GM19467 (cell line): ENCODE data around the gene GPR87.

Experiments
- ATAC-seq: cut with Tn5 transposase; IDR thresholded peaks from one replicate; pipeline ENCODE4 v1.9.1; 2021; ENCODE audit warnings: mild to moderate bottlenecking, moderate library complexity; ENCODE audit not compliant: unreplicated experiment

Gene GPR87

DNA sequence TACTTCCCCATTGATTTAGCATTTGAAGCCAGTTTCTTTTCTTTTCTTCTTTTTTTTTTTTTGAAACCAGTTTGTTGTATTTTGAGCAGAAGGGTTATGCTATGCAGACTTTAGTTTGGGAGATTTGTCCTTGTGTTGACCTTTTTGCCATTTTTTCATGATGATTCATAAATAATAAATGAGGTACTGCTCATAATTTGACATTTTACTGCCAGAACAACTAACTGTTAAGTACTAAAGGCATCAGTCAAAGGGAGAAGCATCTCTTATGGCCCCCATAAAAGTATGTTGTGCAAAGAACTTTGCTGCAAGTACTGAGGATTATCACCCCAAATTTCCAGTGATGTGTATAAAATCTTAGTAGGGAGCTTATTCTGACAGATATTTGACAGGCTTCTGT, 1.7 kb upstream of the GPR87 start:
- ATAC-seq: no peak

- no peak for ATAC-seq
These were observed 774 bp downstream of the GPR87 start for GRCh38 chr3:151315846-151316245.

GRCh38 chr3:151315136-151315535, 1.5 kb downstream of the GPR87 start:
- ATAC-seq: no peak

- no peak for ATAC-seq
These were observed 2.0 kb downstream of the GPR87 start for GRCh38 chr3:151314593-151314992.

DNA sequence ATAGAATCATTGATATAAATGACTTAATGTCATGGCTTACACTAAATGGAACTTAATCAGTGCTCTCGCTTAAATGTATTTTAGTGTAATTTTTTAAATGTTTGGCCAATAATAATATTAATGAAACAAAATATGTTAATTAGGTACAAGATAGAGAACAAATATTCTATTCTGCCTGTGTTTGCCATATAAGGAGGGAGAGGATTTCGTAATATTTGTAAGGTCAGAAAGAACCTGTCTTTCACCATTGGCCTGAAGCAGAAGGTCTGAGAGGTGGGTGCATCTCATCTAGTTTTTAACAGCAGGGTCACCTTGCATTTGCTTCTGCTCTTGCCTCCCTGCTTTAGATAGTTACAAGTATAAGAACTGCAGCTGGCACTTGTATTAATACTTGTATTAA, 2.5 kb downstream of the GPR87 start:
- no peak for ATAC-seq

GRCh38 chr3:151312972-151313371, 3.6 kb downstream of the GPR87 start:
- no peak for ATAC-seq

- no peak for ATAC-seq
These were observed 7.1 kb downstream of the GPR87 start for GRCh38 chr3:151309566-151309965.

- ATAC-seq: no peak
These were observed 8.8 kb downstream of the GPR87 start for GRCh38 chr3:151307583-151308488.

GRCh38 chr3:151307131-151307530, 9.5 kb downstream of the GPR87 start:
- no peak for ATAC-seq

- ATAC-seq: no peak
These were observed 10.3 kb downstream of the GPR87 start for GRCh38 chr3:151306168-151306810.

DNA sequence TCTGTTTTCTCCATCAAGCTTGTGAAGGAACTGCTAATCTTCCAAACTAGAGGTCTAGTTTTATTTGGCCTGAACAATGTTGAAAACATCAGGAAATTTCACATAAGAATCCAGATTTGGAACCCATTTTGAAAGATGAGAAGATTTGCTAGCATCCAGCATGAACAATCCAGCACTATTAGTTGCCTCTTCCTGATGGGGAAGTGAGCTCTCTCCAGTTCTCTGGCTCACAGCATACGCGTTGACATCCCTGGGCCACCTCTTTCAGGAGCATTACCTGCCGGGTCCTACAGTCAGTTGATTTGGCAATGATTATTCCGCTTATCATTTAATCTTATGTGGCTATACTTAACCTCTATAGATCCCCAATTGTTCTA, 10.9 kb downstream of the GPR87 start:
- no peak for ATAC-seq

DNA sequence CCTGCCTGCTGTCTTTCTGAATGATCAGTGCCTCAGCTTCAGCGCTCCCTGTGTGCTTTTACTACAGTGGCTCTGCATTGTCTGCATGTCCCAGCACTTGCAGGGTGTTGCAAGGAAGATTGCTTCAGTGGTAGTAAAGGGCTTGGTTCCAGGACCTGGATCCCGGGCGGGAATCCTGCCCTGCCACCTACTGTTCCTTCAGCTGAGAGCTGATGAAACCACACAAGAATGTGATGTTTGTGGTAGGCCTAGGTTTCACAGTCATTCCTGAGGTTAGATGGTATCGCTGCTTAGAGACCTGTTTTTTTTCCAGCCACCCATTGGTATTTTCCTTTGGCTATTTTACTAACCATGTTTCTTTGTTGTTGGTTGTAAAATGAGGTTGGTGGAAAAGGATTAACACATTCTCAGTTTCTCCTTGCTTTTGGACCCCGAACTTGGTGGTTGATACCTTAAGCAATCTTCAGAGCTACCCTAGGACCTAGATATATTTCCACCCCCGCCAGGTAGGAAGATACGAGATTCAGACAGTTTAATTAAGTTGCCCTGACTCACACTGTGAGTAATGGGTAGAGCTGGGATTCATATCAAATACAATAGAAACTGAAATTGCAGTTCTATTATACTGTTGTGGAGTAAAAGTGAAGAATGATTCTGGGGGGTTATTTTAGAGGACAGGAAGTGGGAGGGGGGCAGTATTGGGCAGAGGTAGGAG, 11.4 kb downstream of the GPR87 start:
- no peak for ATAC-seq

DNA sequence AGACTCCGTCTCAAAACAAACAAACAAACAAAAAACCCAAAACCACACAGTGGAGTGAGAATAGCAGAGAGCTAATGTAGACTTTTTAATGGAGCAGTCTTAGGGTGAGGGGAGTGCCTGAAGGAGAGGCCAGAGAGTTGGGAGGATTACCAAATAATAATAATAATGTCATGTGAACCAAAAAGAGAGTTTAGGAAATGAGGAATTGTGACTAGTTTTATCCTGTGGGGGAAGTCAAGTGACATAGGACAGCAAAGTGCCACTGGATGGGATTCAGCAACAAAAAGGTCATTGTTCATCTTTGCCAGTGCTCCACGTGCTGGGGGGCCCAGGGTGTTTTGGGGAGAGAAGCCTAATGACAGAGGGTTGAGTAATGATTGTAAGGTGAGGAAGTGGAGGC, 12.9 kb downstream of the GPR87 start:
- ATAC-seq: no peak

GRCh38 chr3:151301787-151302186, 14.8 kb downstream of the GPR87 start:
- no peak for ATAC-seq

GRCh38 chr3:151300539-151300938, 16.1 kb downstream of the GPR87 start:
- no peak for ATAC-seq

GRCh38 chr3:151299006-151299405, 17.6 kb downstream of the GPR87 start:
- no peak for ATAC-seq

- no peak for ATAC-seq
These were observed 19.2 kb downstream of the GPR87 start for GRCh38 chr3:151297429-151297828.

GRCh38 chr3:151296226-151296625, 20.4 kb downstream of the GPR87 start:
- no peak for ATAC-seq

GRCh38 chr3:151293127-151293526, 23.5 kb downstream of the GPR87 start:
- no peak for ATAC-seq

- no peak for ATAC-seq
These were observed 25.9 kb downstream of the GPR87 start for GRCh38 chr3:151290673-151291072.

DNA sequence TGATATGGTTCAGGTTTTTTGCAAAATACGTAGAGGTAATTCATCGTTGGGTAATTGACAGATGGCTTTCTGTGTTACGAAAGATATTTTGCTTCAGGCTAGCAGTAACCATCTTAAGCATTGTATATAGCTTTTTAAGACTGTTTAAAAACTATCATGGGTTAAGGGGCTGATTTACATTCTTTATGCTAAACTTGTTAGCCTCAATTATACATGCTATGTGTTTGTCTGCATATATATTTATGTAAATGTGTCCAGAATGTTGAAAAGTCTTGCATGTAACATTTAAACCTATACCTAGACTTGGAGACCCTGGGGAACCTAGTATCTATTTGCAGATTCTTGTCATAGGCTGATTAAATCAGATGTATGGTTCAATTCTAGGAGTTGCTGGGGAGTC, 27.2 kb downstream of the GPR87 start:
- no peak for ATAC-seq

DNA sequence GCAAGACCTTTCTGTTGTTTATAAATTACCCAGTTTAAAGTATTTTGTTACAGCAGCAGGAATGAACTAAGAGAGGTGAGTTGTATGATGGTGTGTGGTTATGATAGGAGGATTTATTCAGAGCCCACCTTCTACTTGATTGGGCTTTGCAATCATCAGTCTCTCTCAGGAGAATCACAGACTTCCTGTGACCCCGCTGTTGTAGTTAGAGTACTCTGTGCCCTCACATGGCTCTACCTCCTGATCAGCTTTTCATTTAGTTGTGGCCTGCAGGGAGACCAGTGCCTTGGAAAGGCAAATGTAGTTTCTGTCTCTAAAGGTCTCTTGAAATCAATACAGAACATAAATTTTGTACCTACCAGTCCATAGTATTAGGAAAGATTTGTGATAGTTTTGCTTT, 30.7 kb downstream of the GPR87 start:
- no peak for ATAC-seq
